Fibroblast of skin of back (primary cell): ENCODE data around the gene PRKAA2. TPM values are rescaled to one million over a fixed set of nuclear protein-coding genes. Genes with fewer than 3 reads are reported as not detected.
"Not testable (repeated sequence)": the region's sequence is repeated elsewhere in the genome, so short reads cannot be mapped to it uniquely, and the experiment has no call there.

Experiments used
- DNase-seq: peaks from one replicate; pipeline ENCODE4 v3.0.0-alpha.2; 2013
- polyA plus RNA-seq, 2 experiments: library from polyadenylated mRNA; unstranded; fragments of 120-200 nt; gene quantifications; one replicate each; pipeline ENCODE4 v1.2.1, GENCODE V29; 2013; ENCODE audit not compliant: insufficient read length in 2 of 2

The PRKAA2 gene
- polyA plus RNA-seq (2013, experiment 1 of 2; ENCODE audit: insufficient read length) = 1.4 TPM
- 2.3 TPM for polyA plus RNA-seq (2013, experiment 2 of 2; ENCODE audit: insufficient read length)

- peak; percentile 45 for DNase-seq
Measured at GRCh38 chr1:56644919-56645676, at the start of gene PRKAA2. TSS of gene PRKAA2 (plus strand) at chr1:56645314. CDS start at chr1:56645388, 74 bp downstream.

GRCh38 chr1:56595397-56596191, 49.5 kb upstream of the PRKAA2 start:
- not testable (repeated sequence) for DNase-seq

- not testable (repeated sequence) for DNase-seq
Measured at GRCh38 chr1:56610097-56610496, 35.0 kb upstream of the PRKAA2 start.

- not testable (repeated sequence) for DNase-seq
Measured at GRCh38 chr1:56610770-56611169, 34.3 kb upstream of the PRKAA2 start.

- DNase-seq = peak; percentile 43
Measured at GRCh38 chr1:56617141-56617540, 28.0 kb upstream of the PRKAA2 start.

GRCh38 chr1:56625819-56626440, 19.2 kb upstream of the PRKAA2 start:
- DNase-seq = peak; percentile 16

- peak; percentile 69 for DNase-seq
Measured at GRCh38 chr1:56626546-56626945, 18.6 kb upstream of the PRKAA2 start.

- DNase-seq = peak; percentile 37
Measured at GRCh38 chr1:56627019-56627635, 18.0 kb upstream of the PRKAA2 start.

- DNase-seq = peak; percentile 69
Measured at GRCh38 chr1:56627636-56628039, 17.5 kb upstream of the PRKAA2 start.

- no peak for DNase-seq
Measured at GRCh38 chr1:56630786-56631185, 14.3 kb upstream of the PRKAA2 start.

GRCh38 chr1:56631901-56632300, 13.2 kb upstream of the PRKAA2 start:
- no peak for DNase-seq

GRCh38 chr1:56634981-56635380, 10.1 kb upstream of the PRKAA2 start:
- DNase-seq = no peak

- no peak for DNase-seq
Measured at GRCh38 chr1:56638248-56638647, 6.9 kb upstream of the PRKAA2 start.

- DNase-seq = peak; percentile 27
Measured at GRCh38 chr1:56639211-56639610, 5.9 kb upstream of the PRKAA2 start.

- DNase-seq = no peak
Measured at GRCh38 chr1:56643661-56644060, 1.5 kb upstream of the PRKAA2 start.

- peak; percentile 26 for DNase-seq
Measured at GRCh38 chr1:56644064-56644918, 823 bp upstream of the PRKAA2 start.

GRCh38 chr1:56645677-56646305, 677 bp downstream of the PRKAA2 start:
- DNase-seq = peak; percentile 14

GRCh38 chr1:56646611-56647010, 1.5 kb downstream of the PRKAA2 start:
- no peak for DNase-seq

- DNase-seq = no peak
Measured at GRCh38 chr1:56647106-56647505, 2.0 kb downstream of the PRKAA2 start.

- DNase-seq = no peak
Measured at GRCh38 chr1:56648546-56648945, 3.4 kb downstream of the PRKAA2 start.
